Endothelial cell of umbilical vein (primary cell): Measurements from ENCODE around the gene SFR1. TPM values are rescaled to one million over a fixed set of nuclear protein-coding genes. Genes with fewer than 3 reads are reported as not detected.

Source experiments
- BruUV-seq: library from RNA; stranded (reverse); fragments of 400-500 nt; replicated peaks from 2 replicates; lab custom pipeline; 2021; lab: Mats Ljungman, UMichigan
- CTCF ChIA-PET: fragments of 300-600, 350-600 bp; sonication (Branson Sonifier 250); formaldehyde crosslinking; loops from one replicate; lab custom pipeline; 2021; ENCODE audit warnings: antibody characterized with exemption, inconsistent platforms; lab: Charles Lee
- POLR2A ChIA-PET: fragments of 300-600, 350-600 bp; sonication (Branson Sonifier 250); formaldehyde crosslinking; loops from one replicate; lab custom pipeline; 2021; ENCODE audit warnings: antibody characterized with exemption, inconsistent platforms; lab: Charles Lee
- DNase-seq: peaks from one replicate; pipeline ENCODE4 v3.0.0-alpha.2; 2011; ENCODE audit warnings: low read depth, low spot score
- FAIRE-seq: peaks from 2 replicates; lab custom pipeline; 2011; peaks lifted over from hg19 to GRCh38; lab: Jason Lieb, UNC
- H2AFZ ChIP-seq: 2 replicates; pipeline ENCODE4 v1.6.0; 2012; ENCODE audit warnings: low read depth, low read length, control low read depth, inconsistent platforms
- H3K27ac ChIP-seq: 2 replicates; pipeline ENCODE4 v1.5.1; 2011; ENCODE audit warnings: low read depth, mild to moderate bottlenecking, control low read depth, low read length, moderate library complexity; ENCODE audit not compliant: insufficient read depth
- H3K27me3 ChIP-seq, 2 experiments: 2 replicates each; pipeline versions ENCODE4 v1.6.0 to v1.6.1; 2011; ENCODE audit warnings: low read length in 2 of 2, mixed read lengths in 1 of 2; ENCODE audit not compliant: control insufficient read depth in 2 of 2, insufficient read depth in 2 of 2
- H3K36me3 ChIP-seq, 2 experiments: 2 replicates in 1 of 2; 3 replicates in 1 of 2; pipeline ENCODE4 v1.5.1; 2011; ENCODE audit warnings: low read length in 2 of 2, mild to moderate bottlenecking in 1 of 2, moderate library complexity in 1 of 2; ENCODE audit not compliant: control insufficient read depth in 2 of 2, insufficient read depth in 2 of 2; ENCODE audit errors: extremely low read depth in 1 of 2
- H3K4me1 ChIP-seq: 3 replicates; pipeline ENCODE4 v1.5.1; 2011; ENCODE audit warnings: mild to moderate bottlenecking, low read length; ENCODE audit not compliant: control insufficient read depth, insufficient read depth; ENCODE audit errors: extremely low read depth
- H3K4me2 ChIP-seq: 2 replicates; pipeline ENCODE4 v1.6.1; 2011; ENCODE audit warnings: low read length, control low read depth, mixed read lengths; ENCODE audit not compliant: insufficient read depth
- H3K4me3 ChIP-seq, 3 experiments: fragments of 200-600 bp in 1 of 3; sonication (generic), shearing (Covaris generic) in 1 of 3; replicated peaks in 1 of 3; 2 replicates each; pipeline ENCODE4 v1.5.1; 2011 to 2016; ENCODE audit warnings: control low read depth in 3 of 3, low read length in 3 of 3, mild to moderate bottlenecking in 2 of 3, inconsistent platforms in 1 of 3, low read depth in 1 of 3, moderate library complexity in 1 of 3; ENCODE audit not compliant: insufficient read depth in 1 of 3
- H3K79me2 ChIP-seq: 2 replicates; pipeline ENCODE4 v1.6.0; 2012; ENCODE audit warnings: low read length, inconsistent platforms; ENCODE audit not compliant: control insufficient read depth, insufficient read depth
- H3K9ac ChIP-seq: replicated peaks from 2 replicates; pipeline ENCODE3; 2011; ENCODE audit warnings: low read length, control low read depth; ENCODE audit not compliant: insufficient read depth; ENCODE audit errors: extremely low read depth
- H3K9me1 ChIP-seq: replicated peaks from 3 replicates; pipeline ENCODE4 v1.6.0; 2011; ENCODE audit warnings: mild to moderate bottlenecking, low read length; ENCODE audit not compliant: control insufficient read depth, insufficient read depth; ENCODE audit errors: extremely low read depth
- H3K9me3 ChIP-seq: replicated peaks from 2 replicates; pipeline ENCODE4 v1.5.1; 2012; ENCODE audit warnings: low read length, inconsistent platforms; ENCODE audit not compliant: control insufficient read depth, insufficient read depth
- H4K20me1 ChIP-seq: replicated peaks from 2 replicates; pipeline ENCODE3; 2011; ENCODE audit warnings: mild to moderate bottlenecking, low read length; ENCODE audit not compliant: control insufficient read depth, insufficient read depth; ENCODE audit errors: extremely low read depth
- EZH2 ChIP-seq: IDR thresholded peaks from 2 replicates; pipeline ENCODE4 v1.6.1; 2012; ENCODE audit warnings: borderline replicate concordance, low read depth, mild to moderate bottlenecking, moderate library complexity, low read length, inconsistent platforms; ENCODE audit not compliant: severe bottlenecking
- FOS ChIP-seq: IDR thresholded peaks from 2 replicates; pipeline ENCODE4 v1.6.1; 2011; ENCODE audit warnings: mild to moderate bottlenecking, low read length, moderate library complexity, borderline replicate concordance; ENCODE audit not compliant: insufficient read depth
- GATA2 ChIP-seq: IDR thresholded peaks from 2 replicates; pipeline ENCODE4 v1.7.0; 2011; ENCODE audit warnings: low read depth, mild to moderate bottlenecking, moderate library complexity, mixed read lengths, low read length; ENCODE audit not compliant: insufficient read length, insufficient read depth
- JUN ChIP-seq: IDR thresholded peaks from 2 replicates; pipeline ENCODE4 v1.6.1; 2011; ENCODE audit warnings: borderline replicate concordance, low read depth; ENCODE audit not compliant: insufficient read length, insufficient read depth
- MYC ChIP-seq: IDR thresholded peaks from one replicate; pipeline ENCODE4 v1.6.1; 2011; ENCODE audit warnings: mild to moderate bottlenecking, low read depth, low read length
- POLR2A ChIP-seq: IDR thresholded peaks from 2 replicates; pipeline ENCODE4 v1.6.1; 2012; ENCODE audit warnings: low read depth, mild to moderate bottlenecking, control low read depth, low read length
- POLR2AphosphoS5 ChIP-seq: IDR thresholded peaks from 2 replicates; pipeline ENCODE4 v1.6.1; 2012; ENCODE audit warnings: low read depth, mild to moderate bottlenecking, control low read depth, low read length, moderate library complexity; ENCODE audit not compliant: insufficient read depth
- dilution Hi-C: fragments of 300-500 bp; cut with MboI; formaldehyde crosslinking; loops from one replicate; pipeline ENCODE4 v1.15.0; 2019; ENCODE audit warnings: low sequenced_read_pairs; ENCODE audit not compliant: extremely low pct_ligation_motif_present
- intact Hi-C: fragments of 100-400 bp; cut with micrococcal nuclease; formaldehyde crosslinking; loops from one replicate; pipeline ENCODE4 v1.10.0; 2022
- polyA plus RNA-seq, 4 experiments: library from polyadenylated mRNA; depleted of rRNA in 3 of 4; stranded (reverse) in 3 of 4; unstranded in 1 of 4; fragments of >200 nt; gene quantifications; 2 replicates each; pipeline versions ENCODE4 v1.2.1 to v1.2.3, GENCODE V29; 2011 to 2012; ENCODE audit warnings: missing spikeins in 1 of 4
- total RNA-seq: library from RNA; stranded (reverse); gene quantifications from 2 replicates; pipeline ENCODE4 v1.2.3, GENCODE V29; 2021
- TF ChIP-seq, protein P1 (sequence below), 2 donors: IDR thresholded peaks; 1 replicate in 1 of 2; 2 replicates in 1 of 2; pipeline ENCODE4 v1.5.1; 2011; ENCODE audit warnings: low read length in 2 of 2, mild to moderate bottlenecking in 2 of 2, moderate library complexity in 2 of 2, control low read depth in 1 of 2, inconsistent platforms in 1 of 2, low read depth in 1 of 2; ENCODE audit not compliant: insufficient read depth in 1 of 2; ENCODE audit errors: extremely low read depth in 1 of 2
- TF ChIP-seq, protein P2 (sequence below): IDR thresholded peaks from 2 replicates; pipeline ENCODE4 v1.6.1; 2011; ENCODE audit not compliant: insufficient read depth, insufficient read length

SFR1 gene
- total and polyA plus RNA-seq, 2 donors (not counting 3 experiments of a cell fraction or from before 2014, with no cell fraction given): 3.6 to 8.9 TPM

DNA sequence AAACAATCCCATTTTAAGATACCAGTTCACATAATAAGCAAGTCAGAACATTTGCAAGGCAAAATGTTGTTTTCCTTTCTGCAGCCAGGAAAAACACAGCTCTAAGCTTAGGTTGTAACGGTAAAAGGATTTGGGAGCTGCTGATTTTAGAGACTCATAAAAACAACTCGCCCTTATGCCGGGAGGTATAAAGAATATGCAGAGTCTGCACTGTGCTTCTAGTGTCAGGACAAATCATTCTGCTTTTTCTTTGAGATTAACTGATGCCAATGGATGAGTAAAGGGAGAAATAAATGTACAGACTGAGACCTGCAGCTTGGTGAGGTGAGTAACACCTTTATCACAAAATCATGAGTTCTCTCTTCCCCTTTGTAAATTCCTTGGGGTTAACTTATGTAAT, 2.0 kb upstream of the SFR1 start:
- no peaks in the 10 kb centered on the region for H4K20me1 ChIP-seq
- H3K36me3 ChIP-seq: no peaks in the 10 kb centered on the region
- H3K9ac ChIP-seq: peak overlapping the region; percentile 18
- dilution Hi-C loops (no loop called here), intact Hi-C loops (loop anchor here (2.0 to 5.0 kb wide), 3 partner anchors 137 to 363 kb away; partner anchors contain the start of gene STN1)
- H2AFZ ChIP-seq: peak overlapping the region; percentile 84
- TF ChIP-seq MYC (no peak), POLR2A (no peak), EZH2 (no peak)
- TF ChIP-seq, protein P1, sequence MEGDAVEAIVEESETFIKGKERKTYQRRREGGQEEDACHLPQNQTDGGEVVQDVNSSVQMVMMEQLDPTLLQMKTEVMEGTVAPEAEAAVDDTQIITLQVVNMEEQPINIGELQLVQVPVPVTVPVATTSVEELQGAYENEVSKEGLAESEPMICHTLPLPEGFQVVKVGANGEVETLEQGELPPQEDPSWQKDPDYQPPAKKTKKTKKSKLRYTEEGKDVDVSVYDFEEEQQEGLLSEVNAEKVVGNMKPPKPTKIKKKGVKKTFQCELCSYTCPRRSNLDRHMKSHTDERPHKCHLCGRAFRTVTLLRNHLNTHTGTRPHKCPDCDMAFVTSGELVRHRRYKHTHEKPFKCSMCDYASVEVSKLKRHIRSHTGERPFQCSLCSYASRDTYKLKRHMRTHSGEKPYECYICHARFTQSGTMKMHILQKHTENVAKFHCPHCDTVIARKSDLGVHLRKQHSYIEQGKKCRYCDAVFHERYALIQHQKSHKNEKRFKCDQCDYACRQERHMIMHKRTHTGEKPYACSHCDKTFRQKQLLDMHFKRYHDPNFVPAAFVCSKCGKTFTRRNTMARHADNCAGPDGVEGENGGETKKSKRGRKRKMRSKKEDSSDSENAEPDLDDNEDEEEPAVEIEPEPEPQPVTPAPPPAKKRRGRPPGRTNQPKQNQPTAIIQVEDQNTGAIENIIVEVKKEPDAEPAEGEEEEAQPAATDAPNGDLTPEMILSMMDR (IDR thresholded peaks at IDR 0.05; ENCODE audit: extremely low read depth in 1 of 2, insufficient read depth in 1 of 2, low read depth in 1 of 2, low read length in 2 of 2): no peak
- H3K4me2 ChIP-seq: peak overlapping the region; percentile 86
- FAIRE-seq (no peak), DNase-seq (no peak)
- H3K9me1 ChIP-seq: no peaks in the 10 kb centered on the region
- no TSS peak for BruUV-seq
- no peak overlapping the region for H3K4me3 ChIP-seq
- H3K9me3 ChIP-seq: no peaks in the 10 kb centered on the region
- H3K27ac ChIP-seq: peak overlapping the region; percentile 97
- no peaks in the 10 kb centered on the region for H3K27me3 ChIP-seq
- ChIA-PET POLR2A (no interaction called here), CTCF (interaction anchor here (1.2 to 4.7 kb wide), 7 partner anchors 8 to 154 kb away, joined by 3 to 34 read pairs (median 8); no protein-coding TSS in a partner anchor)
- peaks cover 27% of the 10 kb centered on the region for H3K4me1 ChIP-seq
- H3K79me2 ChIP-seq: no peaks in the 10 kb centered on the region

DNA sequence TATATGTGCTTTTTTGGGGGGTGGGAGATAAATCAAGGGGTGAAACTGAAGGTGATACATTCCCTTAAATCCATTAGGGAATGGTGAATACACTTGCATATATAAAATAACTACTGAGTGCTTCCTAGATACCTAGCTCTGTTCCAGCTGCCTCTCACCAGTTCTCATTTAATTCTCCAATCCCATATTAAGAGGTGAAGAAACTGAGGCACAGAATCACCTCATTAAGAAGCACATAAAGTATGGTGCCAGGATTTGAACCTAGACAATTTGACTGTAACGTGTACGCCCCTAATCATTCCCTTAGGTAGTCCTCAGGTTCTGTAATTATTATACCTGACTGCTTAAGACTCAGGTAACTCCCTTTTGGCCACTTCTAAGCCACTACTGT, 1.5 kb upstream of the SFR1 start:
- FAIRE-seq: no peak
- H3K4me3 ChIP-seq: peak overlapping the region in 1 of 3 experiments; percentile 20
- no peaks in the 10 kb centered on the region for H3K9me1 ChIP-seq
- TF ChIP-seq POLR2A (no peak), FOS (no peak), JUN (no peak), EZH2 (no peak), MYC (no peak), GATA2 (no peak), POLR2AphosphoS5 (no peak)
- TF ChIP-seq, protein P2, sequence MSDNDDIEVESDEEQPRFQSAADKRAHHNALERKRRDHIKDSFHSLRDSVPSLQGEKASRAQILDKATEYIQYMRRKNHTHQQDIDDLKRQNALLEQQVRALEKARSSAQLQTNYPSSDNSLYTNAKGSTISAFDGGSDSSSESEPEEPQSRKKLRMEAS: no peak
- TF ChIP-seq, protein P1 (IDR thresholded peaks at IDR 0.05; ENCODE audit: extremely low read depth in 1 of 2, insufficient read depth in 1 of 2, low read depth in 1 of 2, low read length in 2 of 2): no peak
- peak overlapping the region; percentile 84 for H2AFZ ChIP-seq
- DNase-seq: no peak
- no peaks in the 10 kb centered on the region for H3K36me3 ChIP-seq
- H3K79me2 ChIP-seq: no peaks in the 10 kb centered on the region
- H3K27me3 ChIP-seq: no peaks in the 10 kb centered on the region
- peak overlapping the region; percentile 86 for H3K4me2 ChIP-seq
- peak overlapping the region; percentile 97 for H3K27ac ChIP-seq
- H3K9ac ChIP-seq: peak overlapping the region; percentile 99
- POLR2A ChIA-PET: interaction anchor here (0.7 kb wide), 1 partner anchor 66 kb away, joined by 3 read pairs; no protein-coding TSS in a partner anchor
- intact Hi-C loops (loop anchor here (2.0 to 5.0 kb wide), 3 partner anchors 136 to 363 kb away; partner anchors contain the start of gene STN1), dilution Hi-C loops (no loop called here)
- H3K9me3 ChIP-seq: no peaks in the 10 kb centered on the region
- no peaks in the 10 kb centered on the region for H4K20me1 ChIP-seq
- H3K4me1 ChIP-seq: peaks cover 27% of the 10 kb centered on the region
- CTCF ChIA-PET: interaction anchor here (1.2 to 4.9 kb wide), 18 partner anchors 8 to 232 kb away, joined by 3 to 87 read pairs (median 8); no protein-coding TSS in a partner anchor
- no TSS peak for BruUV-seq
